Fibroblast of lung (primary cell): ENCODE measurements around the gene NRXN2. TPM values are rescaled to one million over a fixed set of nuclear protein-coding genes. Genes with fewer than 3 reads are reported as not detected.

Experiments
- DNase-seq, 2 donors: peaks; one replicate each; pipeline versions ENCODE4 v3.0.0 to v3.0.0-alpha.2; 2010; ENCODE audit warnings: low read depth in 2 of 2
- H2AFZ ChIP-seq: 2 replicates; pipeline ENCODE4 v1.5.1; 2012; ENCODE audit warnings: low read length, control low read depth, inconsistent platforms
- H3K27ac ChIP-seq: 2 replicates; pipeline ENCODE4 v1.5.1; 2011; ENCODE audit warnings: low read length, control low read depth; ENCODE audit not compliant: insufficient read depth
- H3K27me3 ChIP-seq: 2 replicates; pipeline ENCODE4 v1.5.1; 2011; ENCODE audit warnings: mild to moderate bottlenecking, low read length; ENCODE audit not compliant: control insufficient read depth, insufficient read depth
- H3K36me3 ChIP-seq: 2 replicates; pipeline ENCODE4 v1.5.1; 2011; ENCODE audit warnings: low read length; ENCODE audit not compliant: control insufficient read depth, insufficient read depth
- H3K4me1 ChIP-seq: 2 replicates; pipeline ENCODE4 v1.5.1; 2011; ENCODE audit warnings: low read length; ENCODE audit not compliant: control insufficient read depth, insufficient read depth; ENCODE audit errors: extremely low read depth
- H3K4me2 ChIP-seq: 2 replicates; pipeline ENCODE4 v1.5.1; 2011; ENCODE audit warnings: low read length, control low read depth; ENCODE audit not compliant: insufficient read depth; ENCODE audit errors: extremely low read depth
- H3K4me3 ChIP-seq, 4 experiments: fragments of 200-600 bp in 1 of 4; sonication (generic) in 1 of 4; replicated peaks in 1 of 4; 2 replicates each; pipeline ENCODE4 v1.5.1; 2011 to 2016; ENCODE audit warnings: low read length in 4 of 4, low read depth in 3 of 4, mild to moderate bottlenecking in 3 of 4, control low read depth in 2 of 4, inconsistent platforms in 1 of 4, mixed read lengths in 1 of 4; ENCODE audit not compliant: insufficient read depth in 1 of 4; ENCODE audit errors: control extremely low read depth in 1 of 4
- H3K79me2 ChIP-seq: 2 replicates; pipeline ENCODE4 v1.5.1; 2012; ENCODE audit warnings: mild to moderate bottlenecking, low read length, inconsistent platforms; ENCODE audit not compliant: control insufficient read depth, insufficient read depth
- H3K9ac ChIP-seq: 2 replicates; pipeline ENCODE4 v1.5.1; 2011; ENCODE audit warnings: mild to moderate bottlenecking, low read length, control low read depth; ENCODE audit not compliant: insufficient read depth
- H3K9me3 ChIP-seq: 2 replicates; pipeline ENCODE4 v1.5.1; 2012; ENCODE audit warnings: low read depth, low read length; ENCODE audit not compliant: control insufficient read depth, insufficient read depth
- H4K20me1 ChIP-seq: 2 replicates; pipeline ENCODE4 v1.5.1; 2011; ENCODE audit warnings: low read length; ENCODE audit not compliant: control insufficient read depth, insufficient read depth; ENCODE audit errors: extremely low read depth
- EZH2 ChIP-seq: IDR thresholded peaks from 2 replicates; pipeline ENCODE4 v1.5.1; 2012; ENCODE audit warnings: low read length, control low read depth, mild to moderate bottlenecking; ENCODE audit errors: missing control alignments
- polyA plus RNA-seq, 2 donors: library from polyadenylated mRNA; depleted of rRNA in 1 of 2; stranded (reverse) in 1 of 2; unstranded in 1 of 2; fragments of >200 nt; gene quantifications; 2 replicates each; pipeline ENCODE4 v1.2.1, GENCODE V29; 2011 to 2012; ENCODE audit warnings: missing spikeins in 1 of 2
- total RNA-seq: library from RNA; depleted of rRNA; stranded (reverse); fragments of >200 nt; gene quantifications from 2 replicates; pipeline ENCODE4 v1.2.1, GENCODE V29; 2014
- TF ChIP-seq, protein P1 (sequence below), 2 donors: IDR thresholded peaks in 1 of 2; conservative IDR thresholded peaks in 1 of 2; 1 replicate in 1 of 2; 2 replicates in 1 of 2; pipeline ENCODE4 v1.5.1; 2011 to 2012; ENCODE audit warnings: low read length in 2 of 2, control low read depth in 1 of 2, inconsistent platforms in 1 of 2, low read depth in 1 of 2, mild to moderate bottlenecking in 1 of 2

The NRXN2 gene
- total and polyA plus RNA-seq, 2 donors (not counting 1 experiment from before 2014, with no cell fraction given): under 0.01 to 0.75 TPM

- Histone ChIP-seq H3K9me3 (no peaks in the 10 kb centered on the region), H3K4me3 (no peak overlapping the region), H3K27ac (no peak overlapping the region), H3K36me3 (no peaks in the 10 kb centered on the region), H3K4me1 (no peaks in the 10 kb centered on the region), H3K9ac (no peak overlapping the region), H2AFZ (no peak overlapping the region), H3K27me3 (peaks cover 2% of the 10 kb centered on the region), H3K79me2 (no peaks in the 10 kb centered on the region), H4K20me1 (no peaks in the 10 kb centered on the region), H3K4me2 (no peak overlapping the region)
- DNase-seq: no peak
- TF ChIP-seq EZH2: no peak
- TF ChIP-seq, protein P1, sequence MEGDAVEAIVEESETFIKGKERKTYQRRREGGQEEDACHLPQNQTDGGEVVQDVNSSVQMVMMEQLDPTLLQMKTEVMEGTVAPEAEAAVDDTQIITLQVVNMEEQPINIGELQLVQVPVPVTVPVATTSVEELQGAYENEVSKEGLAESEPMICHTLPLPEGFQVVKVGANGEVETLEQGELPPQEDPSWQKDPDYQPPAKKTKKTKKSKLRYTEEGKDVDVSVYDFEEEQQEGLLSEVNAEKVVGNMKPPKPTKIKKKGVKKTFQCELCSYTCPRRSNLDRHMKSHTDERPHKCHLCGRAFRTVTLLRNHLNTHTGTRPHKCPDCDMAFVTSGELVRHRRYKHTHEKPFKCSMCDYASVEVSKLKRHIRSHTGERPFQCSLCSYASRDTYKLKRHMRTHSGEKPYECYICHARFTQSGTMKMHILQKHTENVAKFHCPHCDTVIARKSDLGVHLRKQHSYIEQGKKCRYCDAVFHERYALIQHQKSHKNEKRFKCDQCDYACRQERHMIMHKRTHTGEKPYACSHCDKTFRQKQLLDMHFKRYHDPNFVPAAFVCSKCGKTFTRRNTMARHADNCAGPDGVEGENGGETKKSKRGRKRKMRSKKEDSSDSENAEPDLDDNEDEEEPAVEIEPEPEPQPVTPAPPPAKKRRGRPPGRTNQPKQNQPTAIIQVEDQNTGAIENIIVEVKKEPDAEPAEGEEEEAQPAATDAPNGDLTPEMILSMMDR (conservative IDR thresholded peaks at IDR 0.05 in 1 of 2, IDR thresholded peaks at IDR 0.05 in 1 of 2; ENCODE audit: low read depth in 1 of 2, low read length in 2 of 2): no peak
Observed at GRCh38 chr11:64616817-64617216, 106.2 kb downstream of the NRXN2 start.

DNA sequence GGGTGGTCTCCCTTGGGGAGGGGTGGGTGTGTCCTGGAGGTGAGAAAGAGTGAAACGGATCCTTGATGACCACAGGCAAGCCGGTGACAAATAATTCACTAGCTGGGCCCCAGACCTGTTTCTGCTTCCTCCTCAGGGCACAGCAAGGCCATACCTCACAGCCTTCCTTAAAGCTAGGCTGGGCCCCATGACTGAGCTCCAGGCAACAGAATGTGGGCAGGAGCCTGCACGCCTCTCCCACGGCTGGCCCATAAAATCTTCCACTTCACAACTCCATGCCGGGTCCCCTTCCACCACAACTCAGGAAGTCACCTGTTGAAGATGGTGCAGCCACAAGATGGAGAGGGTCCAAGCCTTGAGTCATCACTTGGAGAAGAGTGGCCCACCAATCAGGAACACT lies 108.1 kb downstream of the NRXN2 start:
- H3K27ac ChIP-seq: no peak overlapping the region
- no peaks in the 10 kb centered on the region for H3K9me3 ChIP-seq
- no peak overlapping the region for H3K9ac ChIP-seq
- no peaks in the 10 kb centered on the region for H3K4me1 ChIP-seq
- DNase-seq: no peak
- H3K4me2 ChIP-seq: no peak overlapping the region
- no peaks in the 10 kb centered on the region for H3K36me3 ChIP-seq
- H2AFZ ChIP-seq: no peak overlapping the region
- TF ChIP-seq EZH2: no peak
- TF ChIP-seq, protein P1 (conservative IDR thresholded peaks at IDR 0.05 in 1 of 2, IDR thresholded peaks at IDR 0.05 in 1 of 2; ENCODE audit: low read depth in 1 of 2, low read length in 2 of 2): no peak
- no peaks in the 10 kb centered on the region for H3K79me2 ChIP-seq
- H3K4me3 ChIP-seq: no peak overlapping the region
- no peaks in the 10 kb centered on the region for H4K20me1 ChIP-seq
- H3K27me3 ChIP-seq: peaks cover 2% of the 10 kb centered on the region

- H3K27ac ChIP-seq: no peak overlapping the region
- TF ChIP-seq, protein P1 (conservative IDR thresholded peaks at IDR 0.05 in 1 of 2, IDR thresholded peaks at IDR 0.05 in 1 of 2; ENCODE audit: low read depth in 1 of 2, low read length in 2 of 2): no peak
- no peak for TF ChIP-seq EZH2
- H3K27me3 ChIP-seq: peaks cover 2% of the 10 kb centered on the region
Observed at GRCh38 chr11:64613648-64614047, 109.3 kb downstream of the NRXN2 start.

More at GRCh38 chr11:64613648-64614047, 109.3 kb downstream of the NRXN2 start:
- Histone ChIP-seq H3K4me3 (no peak overlapping the region), H3K36me3 (no peaks in the 10 kb centered on the region), H3K4me2 (no peak overlapping the region), H3K9me3 (no peaks in the 10 kb centered on the region), H3K9ac (no peak overlapping the region), H2AFZ (no peak overlapping the region), H4K20me1 (no peaks in the 10 kb centered on the region), H3K4me1 (no peaks in the 10 kb centered on the region), H3K79me2 (no peaks in the 10 kb centered on the region)
- DNase-seq: no peak
